ENCODE results near the gene DLGAP1.
A peak's percentile ranks its signal among the peaks of the same experiment; 100 is the strongest.

DNA sequence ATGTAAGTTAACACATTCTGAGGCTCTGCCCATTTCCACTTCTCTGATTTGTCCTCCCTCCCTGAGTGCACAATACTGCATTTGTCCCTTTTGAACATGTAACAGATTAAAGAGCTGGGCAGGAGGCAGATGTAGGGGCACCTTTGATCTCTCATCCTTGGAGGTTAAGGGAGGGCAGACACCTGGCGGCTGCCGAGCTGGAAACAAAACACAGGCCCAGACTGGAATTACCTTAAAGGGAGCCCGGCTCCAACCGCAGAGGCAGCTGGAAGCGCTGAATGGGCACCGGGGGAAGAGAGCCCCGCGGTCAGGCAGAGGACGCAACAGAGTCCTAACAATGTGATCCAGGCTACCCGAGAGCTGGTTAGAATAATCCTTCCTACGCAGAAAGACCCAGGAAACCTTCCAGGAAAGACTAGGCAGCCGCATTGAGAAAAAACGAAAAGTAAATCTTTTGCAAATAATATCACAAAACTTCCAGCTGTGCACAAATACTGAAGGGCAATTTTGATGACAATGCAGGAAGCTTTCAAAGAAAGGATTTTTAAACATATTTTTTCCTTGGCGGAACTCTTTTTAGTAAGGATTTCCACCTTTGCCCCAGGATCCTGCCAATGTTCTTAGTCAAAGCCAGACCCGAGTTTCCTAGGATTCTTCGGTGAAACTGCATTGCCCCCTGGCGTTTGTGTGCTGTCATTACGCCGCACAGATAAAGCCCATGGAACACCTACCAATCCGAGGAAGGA lies 789.2 kb downstream of the DLGAP1 start:
- TF ChIP-seq, protein P1, sequence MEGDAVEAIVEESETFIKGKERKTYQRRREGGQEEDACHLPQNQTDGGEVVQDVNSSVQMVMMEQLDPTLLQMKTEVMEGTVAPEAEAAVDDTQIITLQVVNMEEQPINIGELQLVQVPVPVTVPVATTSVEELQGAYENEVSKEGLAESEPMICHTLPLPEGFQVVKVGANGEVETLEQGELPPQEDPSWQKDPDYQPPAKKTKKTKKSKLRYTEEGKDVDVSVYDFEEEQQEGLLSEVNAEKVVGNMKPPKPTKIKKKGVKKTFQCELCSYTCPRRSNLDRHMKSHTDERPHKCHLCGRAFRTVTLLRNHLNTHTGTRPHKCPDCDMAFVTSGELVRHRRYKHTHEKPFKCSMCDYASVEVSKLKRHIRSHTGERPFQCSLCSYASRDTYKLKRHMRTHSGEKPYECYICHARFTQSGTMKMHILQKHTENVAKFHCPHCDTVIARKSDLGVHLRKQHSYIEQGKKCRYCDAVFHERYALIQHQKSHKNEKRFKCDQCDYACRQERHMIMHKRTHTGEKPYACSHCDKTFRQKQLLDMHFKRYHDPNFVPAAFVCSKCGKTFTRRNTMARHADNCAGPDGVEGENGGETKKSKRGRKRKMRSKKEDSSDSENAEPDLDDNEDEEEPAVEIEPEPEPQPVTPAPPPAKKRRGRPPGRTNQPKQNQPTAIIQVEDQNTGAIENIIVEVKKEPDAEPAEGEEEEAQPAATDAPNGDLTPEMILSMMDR (IDR thresholded peaks at IDR 0.05; ENCODE audit: poor library complexity, severe bottlenecking): peak; percentile 90
- TF ChIP-seq EZH2 (IDR thresholded peaks at IDR 0.05; ENCODE audit: borderline replicate concordance, insufficient read depth, low read length, poor library complexity, severe bottlenecking) (no peak), EP300 (conservative IDR thresholded peaks at IDR 0.05; ENCODE audit: poor library complexity, severe bottlenecking) (no peak), POLR2AphosphoS5 (IDR thresholded peaks at IDR 0.05) (no peak), SMC3 (conservative IDR thresholded peaks at IDR 0.05; ENCODE audit: poor library complexity) (peak; percentile 93), TAF1 (IDR thresholded peaks at IDR 0.05; ENCODE audit: low read depth) (no peak), MXI1 (conservative IDR thresholded peaks at IDR 0.05; ENCODE audit: poor library complexity, severe bottlenecking) (no peak)
- TF ChIP-seq, protein P2, sequence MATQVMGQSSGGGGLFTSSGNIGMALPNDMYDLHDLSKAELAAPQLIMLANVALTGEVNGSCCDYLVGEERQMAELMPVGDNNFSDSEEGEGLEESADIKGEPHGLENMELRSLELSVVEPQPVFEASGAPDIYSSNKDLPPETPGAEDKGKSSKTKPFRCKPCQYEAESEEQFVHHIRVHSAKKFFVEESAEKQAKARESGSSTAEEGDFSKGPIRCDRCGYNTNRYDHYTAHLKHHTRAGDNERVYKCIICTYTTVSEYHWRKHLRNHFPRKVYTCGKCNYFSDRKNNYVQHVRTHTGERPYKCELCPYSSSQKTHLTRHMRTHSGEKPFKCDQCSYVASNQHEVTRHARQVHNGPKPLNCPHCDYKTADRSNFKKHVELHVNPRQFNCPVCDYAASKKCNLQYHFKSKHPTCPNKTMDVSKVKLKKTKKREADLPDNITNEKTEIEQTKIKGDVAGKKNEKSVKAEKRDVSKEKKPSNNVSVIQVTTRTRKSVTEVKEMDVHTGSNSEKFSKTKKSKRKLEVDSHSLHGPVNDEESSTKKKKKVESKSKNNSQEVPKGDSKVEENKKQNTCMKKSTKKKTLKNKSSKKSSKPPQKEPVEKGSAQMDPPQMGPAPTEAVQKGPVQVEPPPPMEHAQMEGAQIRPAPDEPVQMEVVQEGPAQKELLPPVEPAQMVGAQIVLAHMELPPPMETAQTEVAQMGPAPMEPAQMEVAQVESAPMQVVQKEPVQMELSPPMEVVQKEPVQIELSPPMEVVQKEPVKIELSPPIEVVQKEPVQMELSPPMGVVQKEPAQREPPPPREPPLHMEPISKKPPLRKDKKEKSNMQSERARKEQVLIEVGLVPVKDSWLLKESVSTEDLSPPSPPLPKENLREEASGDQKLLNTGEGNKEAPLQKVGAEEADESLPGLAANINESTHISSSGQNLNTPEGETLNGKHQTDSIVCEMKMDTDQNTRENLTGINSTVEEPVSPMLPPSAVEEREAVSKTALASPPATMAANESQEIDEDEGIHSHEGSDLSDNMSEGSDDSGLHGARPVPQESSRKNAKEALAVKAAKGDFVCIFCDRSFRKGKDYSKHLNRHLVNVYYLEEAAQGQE (IDR thresholded peaks at IDR 0.05; ENCODE audit: borderline replicate concordance): no peak

All from neural cell (in vitro differentiated cells).